ENCODE data around the gene SEMA4B.

DNA sequence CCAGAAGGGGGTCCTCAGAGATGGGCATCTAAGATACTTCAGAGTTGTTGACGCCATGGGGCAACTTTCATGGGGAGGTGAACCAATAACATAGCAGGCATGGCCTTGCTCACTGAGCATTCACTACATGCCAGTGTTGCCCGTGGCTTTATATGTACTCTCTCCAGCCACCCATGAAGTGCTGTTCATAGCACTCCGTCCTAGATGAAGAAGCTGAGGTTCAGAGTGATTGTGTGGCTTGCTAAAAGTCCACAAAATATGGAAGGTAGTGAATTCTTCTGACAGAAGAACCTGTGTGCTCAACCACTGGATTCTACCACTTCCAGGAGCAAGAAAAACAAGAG is 9.8 kb upstream of the SEMA4B start:
- TF ChIP-seq, protein P1, sequence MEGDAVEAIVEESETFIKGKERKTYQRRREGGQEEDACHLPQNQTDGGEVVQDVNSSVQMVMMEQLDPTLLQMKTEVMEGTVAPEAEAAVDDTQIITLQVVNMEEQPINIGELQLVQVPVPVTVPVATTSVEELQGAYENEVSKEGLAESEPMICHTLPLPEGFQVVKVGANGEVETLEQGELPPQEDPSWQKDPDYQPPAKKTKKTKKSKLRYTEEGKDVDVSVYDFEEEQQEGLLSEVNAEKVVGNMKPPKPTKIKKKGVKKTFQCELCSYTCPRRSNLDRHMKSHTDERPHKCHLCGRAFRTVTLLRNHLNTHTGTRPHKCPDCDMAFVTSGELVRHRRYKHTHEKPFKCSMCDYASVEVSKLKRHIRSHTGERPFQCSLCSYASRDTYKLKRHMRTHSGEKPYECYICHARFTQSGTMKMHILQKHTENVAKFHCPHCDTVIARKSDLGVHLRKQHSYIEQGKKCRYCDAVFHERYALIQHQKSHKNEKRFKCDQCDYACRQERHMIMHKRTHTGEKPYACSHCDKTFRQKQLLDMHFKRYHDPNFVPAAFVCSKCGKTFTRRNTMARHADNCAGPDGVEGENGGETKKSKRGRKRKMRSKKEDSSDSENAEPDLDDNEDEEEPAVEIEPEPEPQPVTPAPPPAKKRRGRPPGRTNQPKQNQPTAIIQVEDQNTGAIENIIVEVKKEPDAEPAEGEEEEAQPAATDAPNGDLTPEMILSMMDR (IDR thresholded peaks at IDR 0.05): no peak
- TF ChIP-seq POLR2AphosphoS5 (IDR thresholded peaks at IDR 0.05) (no peak), POLR2A (IDR thresholded peaks at IDR 0.05) (no peak)
